DMS 273 (cell line): ENCODE data around the gene ODF4.
"Not testable (repeated sequence)": the region's sequence is repeated elsewhere in the genome, so short reads cannot be mapped to it uniquely, and the experiment has no call there.

Source experiments
- DNase-seq: peaks from one replicate; lab custom pipeline; 2025; ENCODE audit not compliant: unreplicated experiment; lab: John Stamatoyannopoulos, UW

ODF4 gene

DNA sequence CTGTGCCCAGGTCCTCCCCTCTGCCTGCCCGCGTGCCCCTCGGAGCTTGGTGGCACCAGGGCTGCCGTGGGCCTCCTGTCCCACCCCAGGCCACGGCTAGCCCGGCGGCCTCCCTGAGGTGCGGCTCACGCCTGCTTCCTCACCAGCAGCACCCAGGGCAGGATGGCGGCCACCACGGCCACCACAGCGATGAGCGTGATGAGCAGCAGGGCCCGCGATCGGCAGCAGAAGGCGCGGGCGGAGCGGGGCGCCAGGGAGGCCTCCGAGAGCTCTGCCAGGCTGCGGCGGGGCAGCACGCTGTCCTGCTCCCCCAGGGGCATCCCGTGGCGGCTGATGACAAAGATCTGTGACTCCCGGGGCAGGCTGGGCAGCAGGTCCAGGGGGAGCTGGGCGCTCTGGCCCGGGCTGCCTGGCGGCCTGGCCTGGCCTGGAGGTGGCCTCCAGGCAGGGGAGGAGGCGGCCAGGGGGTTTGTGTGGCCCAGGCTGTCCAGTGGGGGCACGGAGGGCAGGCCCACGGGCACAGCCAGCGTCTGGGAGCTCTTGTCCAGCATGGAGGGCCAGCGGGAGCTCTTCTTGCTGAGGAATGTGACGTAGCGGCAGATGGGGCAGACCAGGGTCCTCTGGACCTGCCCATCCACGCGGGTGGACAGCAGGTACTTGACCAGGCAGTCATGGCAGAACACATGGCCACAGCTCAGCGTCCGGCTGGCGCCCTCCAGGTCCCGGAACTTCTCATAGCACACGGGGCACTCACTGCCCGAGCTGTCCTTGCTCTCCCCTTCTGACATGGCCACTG, 53.2 kb downstream of the ODF4 start:
- DNase-seq = no peak

DNA sequence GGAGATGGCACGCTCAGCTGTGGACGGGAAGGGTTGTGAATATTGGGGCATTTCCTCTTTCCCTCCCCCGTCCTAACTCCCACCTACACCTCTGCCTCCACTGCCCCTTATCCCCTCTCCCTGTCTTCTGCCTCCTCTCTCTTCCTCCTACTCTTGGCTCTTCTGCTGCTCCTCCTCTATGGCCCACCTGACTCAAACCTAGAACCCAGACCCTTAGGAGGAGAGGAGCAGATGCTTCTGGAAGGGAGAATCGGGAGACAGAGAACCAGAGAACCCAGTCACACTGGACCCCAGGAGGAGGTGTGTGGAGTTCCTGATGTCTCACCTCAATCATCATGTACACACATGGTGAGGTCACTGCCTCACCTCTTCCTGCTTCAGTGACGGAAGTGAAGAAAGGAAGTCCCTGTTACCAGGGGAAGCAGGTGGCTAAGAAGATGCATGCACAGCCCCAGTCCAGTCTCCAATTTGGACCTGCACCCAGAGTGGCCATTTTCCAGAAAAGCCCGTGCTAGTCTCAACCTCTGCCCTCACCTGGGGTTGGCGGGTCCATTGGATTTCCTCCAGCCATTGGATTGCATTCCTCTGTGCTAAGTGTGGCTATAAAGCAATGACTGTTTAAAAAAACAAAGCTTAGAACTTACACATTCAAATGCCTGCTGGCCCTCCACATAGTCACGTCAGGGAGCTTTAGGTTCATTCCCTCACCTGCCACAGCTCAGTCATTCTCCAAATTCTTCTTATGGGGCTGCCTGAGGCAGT, 54.0 kb downstream of the ODF4 start:
- no peak for DNase-seq

DNA sequence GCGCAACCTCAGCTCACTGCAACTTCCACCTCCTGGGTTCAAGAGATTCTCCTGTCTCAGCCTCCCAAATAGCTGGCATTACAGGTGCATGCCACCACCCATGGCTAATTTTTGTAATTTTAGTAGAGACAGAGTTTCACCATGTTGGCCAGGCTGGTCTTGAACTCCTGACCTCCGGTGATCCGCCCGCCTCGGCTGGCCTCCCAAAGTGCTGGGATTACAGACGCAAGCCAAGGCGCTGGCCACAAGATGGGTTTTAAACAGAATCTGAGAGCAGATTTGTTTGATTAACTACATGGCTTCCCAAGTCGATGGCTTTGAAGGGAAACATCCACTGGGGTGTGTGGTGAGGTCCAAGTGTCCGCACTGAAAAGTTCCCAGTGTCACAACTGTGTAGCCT, 54.9 kb downstream of the ODF4 start:
- not testable (repeated sequence) for DNase-seq
